B cell (primary cell): ENCODE data around the gene DDR2. TPM values are rescaled to one million over a fixed set of nuclear protein-coding genes. Genes with fewer than 3 reads are reported as not detected.
"Not testable (repeated sequence)": the region's sequence is repeated elsewhere in the genome, so short reads cannot be mapped to it uniquely, and the experiment has no call there.

Experiments used
- ATAC-seq: fragments of 200-7000 bp; cut with Tn5 transposase; one replicate; pipeline ENCODE4 v1.10.0; 2021; ENCODE audit warnings: low read depth, mild to moderate bottlenecking, moderate number of reproducible peaks, moderate library complexity
- CTCF ChIA-PET: fragments of 350-600 bp; sonication (Branson Sonifier 250); formaldehyde crosslinking; loops from one replicate; lab custom pipeline; 2021; ENCODE audit warnings: antibody characterized with exemption, inconsistent platforms; lab: Charles Lee
- POLR2A ChIA-PET: fragments of 350-600 bp; sonication (Branson Sonifier 250); formaldehyde crosslinking; loops from one replicate; lab custom pipeline; 2021; ENCODE audit warnings: antibody characterized with exemption; lab: Charles Lee
- DNase-seq: peaks from one replicate; pipeline ENCODE4 v3.0.0; 2013
- H2AFZ ChIP-seq: 2 replicates; pipeline ENCODE4 v1.6.1; 2012; ENCODE audit warnings: mild to moderate bottlenecking, low read depth, low read length; ENCODE audit not compliant: insufficient read depth, poor library complexity, severe bottlenecking
- H3K27ac ChIP-seq, 2 donors: 1 replicate in 1 of 2; 2 replicates in 1 of 2; pipeline ENCODE4 v1.5.1; 2012 to 2013; ENCODE audit warnings: low read length in 2 of 2, mild to moderate bottlenecking in 2 of 2, moderate library complexity in 1 of 2
- H3K27me3 ChIP-seq, 4 experiments: fragments of 200-600 bp in 1 of 4; sonication (generic) in 1 of 4; replicated peaks in 1 of 4; 1 replicate in 2 of 4; 2 replicates in 2 of 4; pipeline versions ENCODE4 v1.6.1 to v1.7.0; 2013 to 2016; ENCODE audit warnings: low read length in 3 of 4, mild to moderate bottlenecking in 2 of 4, mixed read lengths in 1 of 4, moderate library complexity in 1 of 4; ENCODE audit not compliant: insufficient read depth in 4 of 4, control insufficient read depth in 3 of 4; ENCODE audit errors: control extremely low read depth in 1 of 4
- H3K36me3 ChIP-seq, 2 experiments: replicated peaks in 1 of 2; 1 replicate in 1 of 2; 2 replicates in 1 of 2; pipeline versions ENCODE4 v1.6.1 to v1.7.1; 2013; ENCODE audit warnings: low read length in 1 of 2; ENCODE audit not compliant: insufficient read depth in 2 of 2, control insufficient read depth in 1 of 2; ENCODE audit errors: control extremely low read depth in 1 of 2, extremely low read depth in 1 of 2
- H3K4me1 ChIP-seq, 2 donors: fragments of 200-600 bp in 1 of 2; sonication (generic) in 1 of 2; 1 replicate in 1 of 2; 2 replicates in 1 of 2; pipeline versions ENCODE4 v1.5.1 to v1.6.1; 2013 to 2017; ENCODE audit warnings: low read length in 2 of 2; ENCODE audit not compliant: control insufficient read depth in 2 of 2, insufficient read depth in 2 of 2
- H3K4me2 ChIP-seq: replicated peaks from 2 replicates; pipeline ENCODE3; 2012; ENCODE audit warnings: mild to moderate bottlenecking, low read depth, low read length; ENCODE audit not compliant: poor library complexity, severe bottlenecking
- H3K4me3 ChIP-seq, 5 experiments: fragments of 200-600 bp in 1 of 5; sonication (generic) in 1 of 5; 1 replicate in 3 of 5; 2 replicates in 2 of 5; pipeline versions ENCODE4 v1.5.1 to v1.7.0; 2011 to 2016; ENCODE audit warnings: low read length in 4 of 5, mild to moderate bottlenecking in 4 of 5, low read depth in 2 of 5, control low read depth in 1 of 5, moderate library complexity in 1 of 5; ENCODE audit not compliant: insufficient read depth in 1 of 5; ENCODE audit errors: control extremely low read depth in 1 of 5, extremely low read depth in 1 of 5
- H3K79me2 ChIP-seq: fragments of 200-600 bp; sonication (generic); one replicate; pipeline ENCODE4 v1.6.0; 2016; ENCODE audit warnings: low read length; ENCODE audit not compliant: control insufficient read depth, insufficient read depth
- H3K9ac ChIP-seq: fragments of 200-600 bp; sonication (generic); 2 replicates; pipeline ENCODE4 v1.6.1; 2017; ENCODE audit warnings: mild to moderate bottlenecking, low read length, moderate library complexity
- H3K9me3 ChIP-seq, 3 donors: one replicate each; pipeline versions ENCODE4 v1.6.1 to v1.7.1; 2013; ENCODE audit warnings: low read length in 2 of 3; ENCODE audit not compliant: control insufficient read depth in 2 of 3, insufficient read depth in 1 of 3; ENCODE audit errors: control extremely low read depth in 1 of 3
- H4K20me1 ChIP-seq: 2 replicates; pipeline ENCODE4 v1.6.0; 2012; ENCODE audit warnings: mild to moderate bottlenecking, low read length; ENCODE audit not compliant: insufficient read depth, control insufficient read depth, poor library complexity, severe bottlenecking
- H3K27ac Mint-ChIP-seq: one replicate; pipeline ENCODE4 v1.8.0; 2021; ENCODE audit warnings: mixed read lengths
- H3K27me3 Mint-ChIP-seq: one replicate; pipeline ENCODE4 v1.8.0; 2021; ENCODE audit warnings: mixed read lengths
- H3K4me1 Mint-ChIP-seq: one replicate; pipeline ENCODE4 v1.8.0; 2021; ENCODE audit warnings: mixed read lengths
- H3K4me3 Mint-ChIP-seq: one replicate; pipeline ENCODE4 v1.8.0; 2021; ENCODE audit warnings: mixed read lengths
- H3K9me3 Mint-ChIP-seq: one replicate; pipeline ENCODE4 v1.8.0; 2022; ENCODE audit warnings: mixed read lengths; ENCODE audit not compliant: insufficient read depth
- WGBS: methylation state at CpG from one replicate; pipeline ENCODE4 v1.1.5; 2013; ENCODE audit warnings: missing lambda C conversion rate; ENCODE audit not compliant: insufficient coverage; 5-methylcytosine and 5-hydroxymethylcytosine counted together
- intact Hi-C: fragments of 100-400 bp; cut with micrococcal nuclease; formaldehyde crosslinking; loops from one replicate; pipeline ENCODE4 v1.10.0; 2022
- polyA plus RNA-seq: library from polyadenylated mRNA; depleted of rRNA; stranded (reverse); fragments of >200 nt; gene quantifications from 2 replicates; pipeline ENCODE4 v1.2.3, GENCODE V29; 2012
- total RNA-seq, 2 donors: library from RNA; stranded (reverse); fragments of 120-200 nt in 1 of 2; gene quantifications; 1 replicate in 1 of 2; 2 replicates in 1 of 2; pipeline versions ENCODE4 v1.2.3 to v1.2.4, GENCODE V29; 2013 to 2022

DDR2 gene
- total and polyA plus RNA-seq, 2 donors (not counting 1 experiment from before 2014, with no cell fraction given) = 0.12 to 0.24 TPM

GRCh38 chr1:162812357-162812756, 180.1 kb downstream of the DDR2 start:
- DNase-seq, H3K9me3 Mint-ChIP-seq, H3K36me3 ChIP-seq, H3K4me1 Mint-ChIP-seq, H3K4me3 ChIP-seq, CTCF ChIA-PET, H2AFZ ChIP-seq, intact Hi-C loops, H3K4me2 ChIP-seq, H3K9ac ChIP-seq, H3K27me3 Mint-ChIP-seq, H3K27ac Mint-ChIP-seq, H3K27ac ChIP-seq, H4K20me1 ChIP-seq, ATAC-seq, POLR2A ChIA-PET, H3K4me3 Mint-ChIP-seq, H3K9me3 ChIP-seq, H3K4me1 ChIP-seq, H3K79me2 ChIP-seq, H3K27me3 ChIP-seq: not testable (repeated sequence)
- WGBS = 100% methylated on average over 1 of the region's 2 CpGs

- H3K27ac Mint-ChIP-seq, CTCF ChIA-PET, H3K4me3 ChIP-seq, H3K9me3 ChIP-seq, H3K36me3 ChIP-seq, ATAC-seq, H3K9ac ChIP-seq, POLR2A ChIA-PET, H3K79me2 ChIP-seq, DNase-seq, H2AFZ ChIP-seq, intact Hi-C loops, H3K27ac ChIP-seq, H3K4me2 ChIP-seq, H4K20me1 ChIP-seq, H3K4me3 Mint-ChIP-seq, H3K4me1 ChIP-seq, H3K9me3 Mint-ChIP-seq: not testable (repeated sequence)
- Mint-ChIP-seq H3K4me1 (peaks cover 10% of the 10 kb centered on the region), H3K27me3 (peaks cover 17% of the 10 kb centered on the region)
- peaks cover 0 to 12% (median 5%) of the 10 kb centered on the region in 4 experiments for H3K27me3 ChIP-seq
- no CpG with 5 or more reads among the region's 2 CpGs for WGBS
Observed at GRCh38 chr1:162818136-162818535, 185.9 kb downstream of the DDR2 start.

GRCh38 chr1:162818666-162819065, 186.4 kb downstream of the DDR2 start:
- H3K9ac ChIP-seq, H4K20me1 ChIP-seq, H3K27ac Mint-ChIP-seq, intact Hi-C loops, H3K4me2 ChIP-seq, H3K27ac ChIP-seq, H2AFZ ChIP-seq, H3K4me3 ChIP-seq, H3K9me3 Mint-ChIP-seq, H3K4me1 ChIP-seq, H3K36me3 ChIP-seq, H3K79me2 ChIP-seq, H3K9me3 ChIP-seq, ATAC-seq, DNase-seq, POLR2A ChIA-PET, H3K4me3 Mint-ChIP-seq, CTCF ChIA-PET: not testable (repeated sequence)
- no CpG with 5 or more reads among the region's 1 CpG for WGBS
- peaks cover 10% of the 10 kb centered on the region for H3K4me1 Mint-ChIP-seq
- peaks cover 20% of the 10 kb centered on the region for H3K27me3 Mint-ChIP-seq
- H3K27me3 ChIP-seq = peaks cover 0 to 12% (median 5%) of the 10 kb centered on the region in 4 experiments
